HG03108 (cell line): ENCODE results near the gene MINDY3.
"Not testable (repeated sequence)": the region's sequence is repeated elsewhere in the genome, so short reads cannot be mapped to it uniquely, and the experiment has no call there.

Source experiments
- ATAC-seq: cut with Tn5 transposase; IDR thresholded peaks from one replicate; pipeline ENCODE4 v1.9.1; 2021; ENCODE audit warnings: moderate library complexity; ENCODE audit not compliant: unreplicated experiment

MINDY3 gene

DNA sequence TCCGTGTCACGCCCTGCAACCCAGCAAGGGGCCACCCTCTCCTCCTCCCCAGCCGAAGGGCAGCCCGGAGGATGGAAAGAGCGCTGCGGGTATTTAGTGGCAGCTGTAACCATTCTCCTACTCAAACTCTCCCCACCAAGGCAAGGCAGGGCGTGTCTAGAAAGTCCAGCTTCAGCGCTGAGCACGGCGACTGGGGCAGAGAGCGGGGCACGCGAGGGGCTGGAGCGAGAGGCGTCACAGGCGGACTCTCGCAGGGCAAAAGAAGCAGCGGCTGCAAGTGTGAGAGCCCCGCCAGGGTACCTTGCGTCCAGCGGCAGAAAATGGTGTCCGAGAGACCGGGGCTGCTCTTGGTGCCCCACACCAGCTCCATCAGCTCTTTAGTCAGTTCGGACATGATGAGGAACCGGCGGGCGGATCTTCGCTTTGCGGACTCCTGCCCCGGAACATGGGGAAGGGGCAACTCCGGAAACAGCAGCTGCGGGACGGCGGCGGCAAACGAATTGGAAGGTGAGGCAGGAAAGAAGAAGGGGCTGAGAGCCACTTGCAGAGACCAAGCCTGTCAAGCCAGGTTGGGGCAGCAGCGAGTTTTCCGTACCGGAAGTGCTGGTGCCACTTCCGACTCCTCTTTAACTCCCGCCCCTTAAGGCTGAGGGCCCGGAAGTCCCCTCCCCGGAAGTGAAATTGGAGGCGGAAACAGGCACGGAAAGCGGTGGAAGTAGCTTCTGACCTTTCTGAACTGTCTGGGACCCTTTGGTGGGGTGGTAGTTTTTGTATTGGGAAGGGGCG is at the start of gene MINDY3:
Gene MINDY3 (minus strand): TSS at position 602 of the 786 bp plus-strand sequence. CDS start 208 bp downstream, at position 394.
- peak; percentile 81 for ATAC-seq

DNA sequence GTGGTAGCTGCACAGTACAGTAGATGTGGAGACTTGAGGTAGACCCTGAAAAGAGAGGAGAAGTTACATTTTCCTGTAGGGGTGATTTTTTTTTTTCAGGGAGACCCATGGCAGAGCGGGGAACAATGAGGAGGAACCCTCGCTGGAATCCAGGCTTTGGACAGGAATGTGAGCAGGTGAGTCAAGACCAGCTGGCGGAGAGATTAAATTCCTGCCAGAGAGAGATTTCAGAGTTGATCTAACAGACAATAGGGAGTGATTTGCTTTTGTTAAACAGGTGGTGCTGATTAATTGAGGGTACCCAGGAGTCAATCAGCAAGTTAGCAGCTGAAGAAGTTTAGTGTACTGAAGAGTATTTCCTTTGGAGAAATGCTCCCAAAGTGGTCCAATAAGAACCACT is 41.6 kb upstream of the MINDY3 start:
- no peak for ATAC-seq

DNA sequence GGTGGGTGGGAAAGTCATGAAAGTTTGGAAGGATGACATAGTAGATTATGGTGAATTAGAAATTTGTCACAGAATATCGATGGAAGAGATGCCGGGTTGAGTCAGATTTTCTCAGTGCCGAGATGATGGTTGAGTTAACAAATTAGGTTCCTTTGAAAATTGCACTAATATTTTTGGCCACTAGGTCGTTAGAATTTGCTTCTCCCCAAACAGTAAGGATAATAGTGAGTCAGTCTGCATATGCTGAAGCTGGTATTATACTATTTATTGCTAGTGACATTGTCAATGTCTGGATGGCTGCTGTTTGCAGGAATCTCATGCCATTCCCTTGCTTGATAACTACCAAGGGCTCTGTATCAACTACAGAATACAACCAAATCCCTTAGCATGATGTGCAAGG is 37.7 kb upstream of the MINDY3 start:
- no peak for ATAC-seq

DNA sequence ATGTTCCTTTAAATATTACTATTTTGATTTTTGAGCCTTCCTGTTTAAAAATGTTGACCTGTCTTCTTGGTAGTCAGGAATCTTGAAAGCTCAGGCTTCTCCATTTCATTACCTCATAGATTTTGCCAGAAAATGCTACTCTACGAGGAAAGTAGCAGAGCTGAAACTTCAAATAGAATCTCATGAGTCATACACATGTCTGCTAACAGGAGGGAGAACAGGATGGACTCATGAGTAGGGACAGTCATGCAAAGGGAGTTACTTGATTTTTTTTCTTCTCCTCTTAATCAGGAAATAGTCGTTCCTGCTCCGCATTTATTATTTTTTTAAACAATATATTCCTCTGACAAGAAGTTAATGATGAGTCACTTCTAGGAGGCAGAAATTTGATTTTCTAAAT is 37.0 kb upstream of the MINDY3 start:
- ATAC-seq, result no peak

DNA sequence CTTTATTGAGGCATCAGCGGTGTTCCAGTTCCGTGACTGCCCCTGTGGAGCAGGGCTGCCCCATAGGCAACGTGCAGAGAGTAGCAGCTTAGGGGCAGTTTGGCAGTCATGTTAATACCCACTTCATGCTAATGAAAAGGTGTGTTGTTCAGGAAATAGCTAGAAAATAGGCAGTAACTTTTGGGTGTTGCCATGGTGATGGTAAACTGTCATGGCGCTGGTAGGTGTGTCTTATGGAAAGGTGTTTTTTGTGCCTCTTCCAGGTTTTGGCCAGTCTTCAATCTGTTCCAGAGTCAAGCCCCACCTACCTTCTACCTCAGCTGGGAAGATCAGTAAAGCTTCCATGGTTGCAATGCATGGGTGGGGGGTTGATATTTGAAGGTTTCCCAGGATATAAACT is 36.3 kb upstream of the MINDY3 start:
- ATAC-seq, result no peak

DNA sequence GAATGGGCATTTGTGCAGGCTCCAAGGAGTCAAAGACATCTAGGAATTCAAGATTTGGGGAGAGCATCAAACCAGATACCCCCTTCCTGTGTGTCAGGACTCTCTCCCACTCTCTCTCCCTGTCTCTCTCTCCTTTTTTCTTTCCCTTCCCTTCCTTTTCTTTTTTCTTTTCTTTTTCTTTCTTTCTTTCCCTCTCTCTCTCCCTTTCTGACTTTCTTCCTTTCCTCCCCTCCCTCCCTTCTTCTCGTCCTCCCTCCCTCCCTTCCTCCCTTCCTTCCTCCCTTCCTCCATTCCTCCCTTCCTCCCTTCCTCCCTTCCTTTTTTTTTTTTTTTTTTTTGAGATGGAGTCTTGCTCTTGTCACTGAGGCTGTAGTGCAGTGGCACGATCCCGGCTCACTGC is 24.1 kb upstream of the MINDY3 start:
- no peak for ATAC-seq

DNA sequence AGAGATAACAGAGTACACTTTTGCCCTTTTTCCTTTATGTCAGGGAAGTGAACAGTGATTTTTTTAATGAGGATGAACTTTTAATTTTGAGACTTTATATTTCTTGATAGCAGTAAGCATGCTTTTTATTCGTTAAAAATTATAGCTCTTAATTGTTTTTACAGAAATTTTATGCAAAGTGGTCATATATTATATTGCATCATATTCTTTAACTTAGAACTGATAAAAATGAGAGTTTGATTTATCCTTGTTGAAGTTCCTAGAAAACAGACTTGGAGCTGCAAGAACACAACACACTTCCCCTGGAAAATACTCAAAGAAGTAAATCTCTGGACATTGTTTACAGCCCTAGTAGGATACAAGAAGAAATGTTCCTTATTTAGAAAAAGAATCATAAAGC is 21.2 kb upstream of the MINDY3 start:
- ATAC-seq, result no peak

DNA sequence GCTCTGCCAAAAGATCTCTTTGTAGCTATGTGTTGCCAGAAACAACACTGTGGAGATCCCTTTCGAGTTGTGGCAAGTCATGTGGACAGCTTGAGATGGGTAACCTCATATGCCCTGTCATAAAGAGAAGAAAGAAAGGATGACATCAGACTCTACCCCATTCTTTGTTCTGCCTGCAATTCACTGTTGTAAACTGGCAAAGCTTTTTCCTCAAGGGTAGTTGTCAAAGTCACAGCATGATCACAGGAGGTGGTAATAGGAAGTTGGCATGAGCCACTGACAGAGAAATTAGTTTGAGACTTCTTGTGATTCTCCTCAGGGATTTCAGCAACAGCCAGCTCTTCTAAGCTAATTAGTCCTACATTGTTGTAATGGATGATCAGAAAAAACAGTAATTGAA is 19.4 kb upstream of the MINDY3 start:
- no peak for ATAC-seq

DNA sequence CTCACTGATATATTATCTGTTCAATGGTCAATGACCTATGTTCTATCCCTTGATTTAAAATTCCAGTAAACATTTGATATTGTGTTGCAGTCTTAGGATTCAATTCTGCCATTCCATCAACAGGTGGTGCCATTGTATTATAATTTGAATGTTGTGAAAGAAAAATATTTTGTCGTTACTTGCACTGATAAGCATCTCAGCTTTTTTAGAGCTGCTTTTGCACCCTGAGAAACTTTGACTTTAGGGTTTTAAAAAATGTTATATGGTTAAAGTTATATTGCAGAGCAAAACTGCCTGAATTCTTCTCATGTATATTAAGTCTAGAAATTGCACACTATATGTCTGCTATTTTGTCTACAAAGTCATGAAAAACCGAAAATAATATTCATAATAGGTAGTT is 18.8 kb upstream of the MINDY3 start:
- no peak for ATAC-seq

DNA sequence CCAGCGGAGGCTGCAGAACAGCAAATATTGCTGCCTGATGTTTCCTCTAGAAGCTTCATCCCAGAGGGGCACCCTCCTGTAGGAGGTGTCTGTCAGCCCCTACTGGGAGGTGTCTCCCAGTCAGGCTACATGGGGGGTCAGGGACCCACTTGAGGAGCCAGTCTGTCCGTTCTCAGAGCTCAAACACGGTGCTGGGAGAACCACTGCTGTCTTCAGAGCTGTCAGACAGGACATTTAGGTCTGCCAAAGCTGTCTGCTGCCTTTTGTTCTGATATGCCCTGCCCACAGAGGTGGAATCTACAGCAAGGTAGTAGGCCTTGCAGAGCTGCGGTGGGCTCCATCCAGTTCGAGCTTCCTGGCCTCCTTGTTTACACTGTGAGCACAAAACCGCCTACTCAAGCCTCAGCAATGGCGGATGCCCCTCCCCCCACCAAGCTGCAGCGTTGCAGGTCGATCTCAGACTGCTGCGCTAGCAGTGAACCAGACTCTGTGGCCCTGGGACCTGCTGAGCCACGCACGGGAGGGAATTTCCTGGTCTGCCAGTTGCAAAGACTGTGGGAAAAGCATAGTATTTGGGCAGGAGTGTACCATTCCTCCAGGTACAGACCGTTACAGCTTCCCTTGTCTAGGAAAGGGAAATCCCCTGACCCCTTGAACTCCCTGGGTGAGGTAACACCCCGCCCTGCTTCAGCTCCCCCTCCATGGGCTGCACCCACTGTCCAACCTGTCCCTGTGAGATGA is 17.7 kb upstream of the MINDY3 start:
- no peak for ATAC-seq

DNA sequence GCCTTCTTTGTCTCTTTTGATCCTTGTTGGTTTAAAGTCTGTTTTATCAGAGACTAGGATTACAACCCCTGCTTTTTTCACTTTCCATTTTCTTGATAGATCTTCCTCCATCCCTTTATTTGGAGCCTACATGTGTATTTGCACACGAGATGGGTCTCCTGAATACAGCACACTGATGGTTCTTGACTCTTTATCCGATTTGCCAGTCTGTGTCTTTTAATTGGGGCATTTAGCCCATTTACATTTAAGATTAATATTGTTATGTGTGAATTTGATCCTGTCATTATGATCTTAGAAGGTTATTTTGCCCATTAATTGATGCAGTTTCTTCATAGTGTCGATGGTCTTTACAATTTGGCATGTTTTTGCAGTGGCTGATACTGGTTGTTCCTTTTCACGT is 16.0 kb upstream of the MINDY3 start:
- ATAC-seq, result not testable (repeated sequence)

DNA sequence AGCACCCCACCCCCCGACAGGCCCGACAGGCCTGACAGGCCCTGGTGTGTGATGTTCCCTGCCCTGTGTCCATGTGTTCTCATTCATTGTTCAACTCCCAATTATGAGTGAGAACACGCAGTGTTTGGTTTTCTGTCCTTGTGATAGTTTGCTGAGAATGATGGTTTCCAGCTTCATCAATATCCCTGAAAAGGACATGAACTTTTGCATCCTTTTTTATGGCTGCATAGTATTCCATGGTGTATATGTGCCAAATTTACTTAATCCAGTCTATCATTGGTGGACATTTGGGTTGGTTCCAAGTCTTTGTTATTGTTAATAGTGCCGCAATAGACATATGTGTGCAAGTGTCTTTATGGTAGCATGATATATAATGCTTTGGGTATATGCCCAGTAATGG is 12.3 kb upstream of the MINDY3 start:
- not testable (repeated sequence) for ATAC-seq

DNA sequence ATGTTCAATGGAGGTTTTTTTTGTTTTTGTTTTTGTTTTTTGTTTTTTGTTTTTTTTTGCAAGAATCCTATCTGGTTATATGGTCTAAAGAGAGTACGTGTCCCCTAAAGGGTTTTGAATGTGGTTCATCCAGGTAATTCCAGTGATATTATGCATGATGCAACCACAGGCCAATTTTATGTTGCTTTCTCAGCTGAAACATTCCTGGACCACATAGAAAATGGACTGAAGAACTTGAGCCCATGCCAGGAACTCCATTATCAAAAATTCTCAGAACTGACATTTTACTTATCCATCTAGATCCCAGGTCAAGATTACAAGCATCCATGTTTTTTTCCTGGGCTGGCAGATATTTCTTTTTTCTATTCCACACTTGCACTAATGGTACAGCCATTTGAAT is 11.5 kb upstream of the MINDY3 start:
- ATAC-seq, result no peak

DNA sequence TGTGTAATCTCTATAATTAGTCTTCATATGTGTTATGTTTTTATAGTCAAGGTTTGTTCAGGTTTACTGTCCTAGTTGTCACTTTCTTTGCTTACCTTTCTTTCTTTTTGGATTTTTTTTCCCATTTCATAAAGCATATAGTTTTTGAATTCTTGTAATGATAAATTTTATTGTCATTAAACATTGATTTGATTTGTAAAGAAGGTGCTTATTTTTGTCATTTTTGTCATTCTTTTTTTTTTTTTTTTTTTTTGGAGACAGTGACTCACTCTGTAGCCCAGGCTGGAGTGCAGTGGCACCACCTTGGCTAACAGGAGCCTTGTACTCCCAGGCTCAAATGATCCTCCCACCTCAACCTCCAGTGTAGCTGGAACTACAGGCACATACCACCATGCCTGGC is 9.6 kb upstream of the MINDY3 start:
- no peak for ATAC-seq

DNA sequence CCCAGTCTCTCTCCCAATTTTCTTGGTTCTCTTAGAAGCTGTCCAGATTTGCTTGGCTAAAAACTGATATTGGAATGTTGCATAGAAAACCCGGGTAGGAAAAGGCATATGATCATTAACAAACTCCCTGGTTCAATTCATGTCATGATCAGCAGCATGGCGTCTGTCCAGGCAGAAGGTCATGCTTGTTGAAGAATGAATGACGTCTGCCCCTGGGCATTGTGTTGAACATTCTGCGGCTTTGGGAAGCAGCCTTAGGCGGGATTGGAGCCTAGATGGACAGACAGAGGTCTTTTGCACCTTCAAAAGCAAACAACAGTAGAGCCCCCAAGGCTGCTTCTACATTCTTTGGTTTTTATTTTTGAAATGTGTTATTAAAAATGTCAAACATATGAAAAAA is 7.7 kb upstream of the MINDY3 start:
- ATAC-seq, result no peak

DNA sequence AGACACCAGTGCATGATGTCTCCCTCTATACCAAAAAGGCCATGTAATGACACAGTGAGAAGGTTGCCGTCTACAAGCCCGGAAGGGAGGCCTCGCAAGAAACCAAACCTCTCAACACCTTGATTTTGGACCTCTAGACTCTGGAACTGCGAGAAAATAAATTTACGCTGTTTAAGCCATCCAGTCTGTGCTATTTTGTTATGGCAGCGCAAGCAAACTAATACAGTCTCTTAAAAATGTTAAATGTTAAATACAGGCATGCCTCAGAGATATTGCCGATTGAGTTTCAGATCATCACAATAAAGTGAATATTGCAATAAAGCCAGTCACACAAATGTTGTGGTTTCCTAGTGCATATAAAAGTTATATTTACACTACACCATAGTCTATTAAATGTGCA is 5.0 kb upstream of the MINDY3 start:
- no peak for ATAC-seq

DNA sequence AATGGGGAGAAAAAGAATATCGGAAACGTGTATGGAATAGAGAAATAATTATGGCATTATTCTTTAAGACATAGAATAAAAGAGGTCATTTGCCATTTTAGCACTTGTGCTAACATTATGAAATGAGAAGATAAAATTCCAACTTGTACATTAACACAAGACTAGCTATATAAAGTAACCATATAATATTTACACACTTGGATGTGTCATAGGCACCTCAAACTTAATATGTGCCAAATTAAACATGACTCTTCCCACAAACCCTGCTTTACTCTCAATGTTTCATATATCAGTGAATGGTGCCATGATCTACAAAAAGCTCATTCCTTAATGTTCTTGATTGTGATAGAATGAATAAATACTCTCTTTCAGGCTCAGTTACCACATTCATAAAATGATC is 4.1 kb upstream of the MINDY3 start:
- ATAC-seq, result no peak

DNA sequence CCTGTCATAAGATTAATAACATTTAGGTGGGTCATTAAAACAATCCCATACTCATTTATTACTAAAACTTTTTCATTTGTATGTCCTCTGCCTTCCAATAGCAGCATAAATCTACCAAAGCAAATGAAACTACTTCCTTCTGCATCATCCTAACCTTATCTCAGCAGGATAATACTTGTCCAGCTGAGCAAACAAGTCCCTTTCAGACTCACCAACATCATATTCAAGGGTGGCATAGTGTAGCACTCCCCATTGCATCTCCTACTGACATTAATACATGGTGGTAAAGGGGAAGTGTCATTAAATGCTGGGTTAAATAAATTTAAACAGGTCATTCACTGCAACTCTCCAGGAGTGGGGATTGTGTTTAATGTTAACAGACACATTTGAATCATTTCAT is 3.4 kb upstream of the MINDY3 start:
- no peak for ATAC-seq

DNA sequence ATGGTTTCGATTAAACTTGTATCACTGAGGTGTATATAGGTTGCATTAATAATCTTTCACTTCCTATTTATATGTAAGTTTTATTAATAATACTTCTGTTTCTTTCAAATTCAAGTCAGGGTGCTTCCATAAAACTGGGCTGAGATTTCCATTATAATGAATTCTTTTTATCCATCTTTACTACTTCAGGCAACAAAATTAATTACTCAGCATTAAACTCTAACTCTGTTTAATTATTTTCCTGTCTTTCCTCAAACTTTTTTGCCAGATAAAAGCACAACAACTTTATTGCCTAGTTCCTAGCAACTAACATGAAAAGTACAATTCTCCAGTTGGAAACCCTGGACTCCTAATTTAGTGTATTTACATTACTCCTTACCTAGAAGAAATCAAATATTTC is 3.0 kb upstream of the MINDY3 start:
- ATAC-seq, result no peak

DNA sequence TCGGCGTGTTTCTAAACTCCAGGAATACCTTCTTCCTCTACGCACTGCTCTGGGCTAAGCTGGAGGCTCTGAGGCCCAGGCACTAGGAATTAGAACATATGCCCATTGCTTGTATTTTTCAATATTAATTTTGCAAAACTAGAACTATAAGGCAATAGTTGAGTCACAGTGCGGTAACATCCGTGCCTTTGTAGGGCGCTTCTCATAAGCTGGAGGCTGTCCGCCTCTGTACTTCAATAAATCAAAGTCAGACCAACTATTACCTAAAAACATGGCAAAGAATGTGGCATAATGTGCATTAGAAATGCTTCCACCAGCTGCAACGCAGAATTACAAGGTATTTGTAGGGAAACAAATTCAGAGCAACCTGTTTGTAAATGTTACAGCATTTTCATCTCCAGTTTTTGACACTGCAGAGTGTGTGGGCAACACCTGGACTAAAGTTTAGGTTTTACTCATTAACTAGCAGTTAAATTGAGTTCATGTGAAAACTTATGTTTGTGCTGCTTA is 440 bp upstream of the MINDY3 start:
- ATAC-seq, result no peak

DNA sequence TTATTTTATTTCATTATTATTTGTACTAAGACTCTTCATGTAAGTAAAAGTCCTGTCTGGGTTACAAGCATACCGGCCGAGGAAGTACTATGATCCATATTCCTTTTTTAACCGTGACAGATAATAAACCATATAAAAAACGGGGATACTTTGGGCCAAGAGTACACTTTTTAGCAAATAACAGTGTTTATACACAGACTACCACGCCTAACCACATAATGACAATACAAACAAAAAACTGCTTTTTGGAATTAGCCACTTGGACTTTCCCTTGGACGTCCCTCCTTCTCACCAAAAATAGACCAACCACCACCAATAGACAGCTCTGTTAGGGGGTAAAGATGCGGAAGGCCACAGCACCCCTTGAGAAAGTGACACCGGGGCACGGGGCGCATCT is 800 bp downstream of the MINDY3 start:
- ATAC-seq, result peak; percentile 54

DNA sequence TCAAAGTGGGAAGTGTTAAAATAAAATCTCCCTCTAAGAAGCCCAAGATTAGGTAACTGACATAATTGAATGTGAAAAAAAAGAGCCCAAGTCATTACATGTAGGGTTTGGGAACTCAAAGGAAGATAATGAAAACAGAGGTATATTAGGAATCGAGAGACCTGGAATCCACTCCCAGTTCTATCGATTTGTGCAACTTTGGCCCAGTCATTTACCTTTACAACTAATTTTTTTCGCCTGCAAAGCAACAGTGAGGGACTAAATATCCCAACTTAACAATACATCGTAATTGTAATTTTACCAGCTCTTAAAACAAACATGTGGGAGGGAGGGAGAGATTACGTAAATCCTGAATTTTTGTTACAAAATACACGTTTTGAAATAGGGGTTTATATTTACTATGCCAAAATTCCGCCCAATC is 1.4 kb downstream of the MINDY3 start:
- ATAC-seq, result no peak
